Stimulated activated CD8-positive, alpha-beta memory T cell treated with anti-CD3 and anti-CD28 coated beads, Interleukin-4, amount 100 ng/mL, for 4 hours (primary cell): ENCODE results near the gene CADM2.

Source experiments
- DNase-seq, 2 donors: peaks; one replicate each; pipeline ENCODE4 v3.0.0-alpha.2; 2020; ENCODE audit warnings: low read depth in 2 of 2, low spot score in 1 of 2

Gene CADM2

DNA sequence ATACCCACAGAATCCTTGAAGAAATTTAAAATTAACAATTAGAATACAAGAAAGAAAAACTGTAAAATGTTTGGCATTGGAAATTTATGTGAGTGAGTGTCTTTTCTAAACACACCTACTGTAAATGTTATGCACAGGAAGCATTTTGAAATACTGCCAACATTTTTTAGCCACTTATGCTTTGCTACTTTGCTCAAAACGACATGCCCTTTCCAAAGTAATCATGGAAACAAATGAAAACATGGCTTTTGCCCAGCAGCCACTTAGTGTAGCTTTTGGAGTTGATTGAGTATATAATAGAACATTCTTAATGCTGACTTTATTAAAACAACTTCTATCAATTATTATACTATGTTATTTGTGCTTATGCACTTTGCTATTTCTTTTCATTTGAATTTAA is 823.0 kb downstream of the CADM2 start:
- no peak for DNase-seq

GRCh38 chr3:85783291-85783690 is 824.5 kb downstream of the CADM2 start:
- no peak for DNase-seq

GRCh38 chr3:85785766-85786165 is 827.0 kb downstream of the CADM2 start:
- DNase-seq = no peak

DNA sequence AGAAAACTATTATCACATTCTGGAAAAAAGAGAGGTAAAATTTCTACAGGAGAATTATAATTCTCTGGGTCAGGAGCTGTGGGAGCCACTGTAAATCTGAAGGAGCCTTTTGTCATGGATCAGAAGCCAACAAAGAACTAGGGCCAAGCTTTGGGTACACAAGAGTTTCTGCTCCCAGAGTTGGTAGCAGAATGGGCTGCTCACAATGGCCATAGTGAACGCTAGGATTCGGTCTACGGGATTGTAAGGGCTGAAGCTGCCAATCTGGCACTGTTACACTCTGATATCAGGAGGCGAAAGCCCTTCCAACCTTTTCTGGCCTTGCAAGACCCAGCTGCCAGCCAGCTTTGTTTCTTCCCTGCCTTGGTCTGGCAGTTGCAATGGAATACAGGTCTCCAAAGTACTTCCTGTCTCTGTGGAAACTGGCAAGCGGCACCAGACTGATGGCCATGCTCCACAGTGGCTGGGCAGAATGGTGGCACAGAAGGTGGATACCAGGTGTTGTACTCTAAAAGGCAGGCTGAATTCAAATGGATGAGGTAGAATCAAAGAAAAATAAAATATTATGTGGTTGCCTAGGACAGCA is 831.7 kb downstream of the CADM2 start:
- no peak for DNase-seq

DNA sequence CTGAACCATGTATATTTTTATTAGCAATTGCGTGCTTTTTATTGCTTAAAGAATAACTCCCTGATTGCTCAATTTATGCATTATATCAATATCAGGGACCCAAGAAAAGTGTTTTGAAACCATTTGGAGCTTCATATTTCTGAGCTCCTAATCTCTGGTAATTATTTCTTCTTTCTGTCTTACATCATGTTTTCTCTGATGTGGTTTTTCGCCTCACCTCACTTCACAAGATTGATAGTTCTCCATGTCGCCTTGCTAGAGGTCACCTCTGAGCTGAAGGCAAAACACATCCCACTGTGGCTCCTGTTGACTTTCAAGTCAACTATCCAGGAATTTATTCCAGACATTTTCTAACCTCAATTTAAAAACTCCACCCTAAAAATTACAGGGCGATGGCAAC is 837.4 kb downstream of the CADM2 start:
- DNase-seq = no peak

GRCh38 chr3:85800676-85801075 is 841.9 kb downstream of the CADM2 start:
- no peak for DNase-seq

GRCh38 chr3:85801955-85802354 is 843.2 kb downstream of the CADM2 start:
- no peak for DNase-seq

DNA sequence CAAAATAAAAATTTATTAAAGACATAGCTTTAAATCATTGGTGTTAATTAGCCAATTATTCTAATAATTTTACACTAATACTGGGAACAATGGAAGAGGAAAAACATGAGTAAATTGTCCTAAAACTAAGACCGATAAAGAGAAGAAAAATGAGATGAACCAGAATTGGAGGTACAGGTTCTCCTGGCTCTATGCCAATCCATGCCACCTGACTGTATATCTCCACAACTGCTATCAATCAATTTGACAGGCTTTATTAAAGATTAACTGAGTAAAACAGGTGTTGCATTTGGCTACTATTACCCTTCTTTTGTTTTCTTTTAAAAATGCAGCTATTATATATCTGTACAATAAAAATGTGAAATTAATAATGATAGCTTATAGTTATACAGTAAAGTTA is 850.0 kb downstream of the CADM2 start:
- no peak for DNase-seq

DNA sequence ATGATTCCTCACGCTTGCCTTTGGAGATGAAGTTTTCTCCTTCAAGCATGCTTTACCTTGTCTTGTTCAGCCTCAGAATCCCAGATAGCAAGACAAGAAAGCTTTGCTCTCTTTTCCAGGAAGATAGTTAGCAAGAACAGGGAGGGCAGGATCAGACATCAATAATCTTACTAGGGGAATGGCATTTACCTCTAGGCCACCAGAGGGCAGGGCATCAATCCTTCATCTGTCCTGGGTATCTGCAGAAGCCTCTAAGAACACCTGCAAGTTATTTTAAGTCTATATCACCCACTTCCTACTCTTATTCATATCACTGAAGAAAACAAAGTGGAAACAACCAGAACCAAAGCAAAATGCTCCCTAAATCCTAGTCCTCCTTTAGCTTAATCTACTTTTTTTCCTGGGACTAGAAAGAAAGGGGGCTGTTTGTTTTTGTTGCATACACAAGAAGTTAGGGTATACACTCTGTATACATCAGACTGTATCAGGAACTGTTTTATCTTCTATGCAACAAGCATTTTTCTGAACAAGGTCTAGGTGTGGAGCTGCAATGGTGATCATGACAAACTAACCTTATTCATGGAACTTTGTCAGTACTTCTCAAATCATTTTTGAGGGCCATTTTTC is 862.5 kb downstream of the CADM2 start:
- DNase-seq = no peak

- DNase-seq = no peak
Observed at GRCh38 chr3:85835857-85836440, 877.2 kb downstream of the CADM2 start.

- no peak for DNase-seq
Observed at GRCh38 chr3:85837402-85837801, 878.6 kb downstream of the CADM2 start.

DNA sequence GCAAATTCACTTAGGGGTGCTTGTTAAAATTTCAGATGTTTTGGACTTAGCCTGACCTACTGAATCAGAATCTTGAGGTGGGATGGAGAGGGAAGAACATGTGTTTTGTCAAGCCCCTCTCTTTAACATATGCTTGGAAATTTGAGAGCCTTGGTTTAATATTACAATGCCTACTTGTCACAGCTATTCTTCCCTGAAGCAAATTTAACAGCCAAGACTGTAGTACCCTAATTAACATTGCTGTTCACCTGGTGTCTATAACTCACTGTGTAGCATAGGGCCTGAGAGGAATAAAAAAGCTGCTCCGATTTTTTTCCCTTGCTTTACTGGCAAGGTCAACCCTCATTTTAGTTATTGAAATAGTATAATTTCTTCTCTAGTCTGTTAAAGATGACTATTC is 880.1 kb downstream of the CADM2 start:
- DNase-seq = no peak

DNA sequence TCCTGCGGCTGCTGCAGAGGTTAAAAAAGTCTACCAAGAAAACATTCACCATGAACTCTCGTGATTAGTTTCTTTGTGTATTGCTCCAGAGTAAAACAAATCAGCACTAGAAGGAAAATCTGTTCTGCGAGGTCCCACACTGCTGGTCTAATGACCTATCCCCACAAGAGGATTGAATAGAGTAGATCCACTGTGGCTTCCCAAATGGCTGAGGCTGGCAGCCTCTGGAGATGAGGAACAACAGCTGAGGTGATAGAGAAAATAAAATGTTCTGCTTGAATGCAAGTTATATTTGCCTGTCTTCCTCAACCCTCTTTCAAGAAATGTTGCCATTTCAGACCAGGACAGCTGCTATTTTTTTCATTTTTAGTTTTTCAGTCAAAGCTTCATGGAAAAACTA is 883.3 kb downstream of the CADM2 start:
- no peak for DNase-seq

DNA sequence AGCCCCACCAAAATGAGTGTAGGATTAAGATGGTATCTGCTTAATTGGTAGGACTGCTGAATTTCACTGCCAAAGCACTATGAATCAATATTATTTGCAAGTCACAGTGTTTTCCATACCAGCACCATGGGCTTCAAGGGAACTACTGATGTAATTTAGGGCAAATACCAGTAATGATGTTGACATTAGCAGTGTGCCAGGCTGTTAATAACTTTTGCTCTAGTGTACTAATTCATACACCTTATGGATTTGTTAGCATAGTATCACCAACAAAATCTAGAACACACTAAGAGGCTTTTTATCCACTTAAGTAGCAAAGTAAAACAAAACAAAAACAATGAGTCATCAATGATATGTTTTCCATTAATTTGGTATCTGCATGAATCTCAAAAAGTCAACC is 888.2 kb downstream of the CADM2 start:
- no peak for DNase-seq

DNA sequence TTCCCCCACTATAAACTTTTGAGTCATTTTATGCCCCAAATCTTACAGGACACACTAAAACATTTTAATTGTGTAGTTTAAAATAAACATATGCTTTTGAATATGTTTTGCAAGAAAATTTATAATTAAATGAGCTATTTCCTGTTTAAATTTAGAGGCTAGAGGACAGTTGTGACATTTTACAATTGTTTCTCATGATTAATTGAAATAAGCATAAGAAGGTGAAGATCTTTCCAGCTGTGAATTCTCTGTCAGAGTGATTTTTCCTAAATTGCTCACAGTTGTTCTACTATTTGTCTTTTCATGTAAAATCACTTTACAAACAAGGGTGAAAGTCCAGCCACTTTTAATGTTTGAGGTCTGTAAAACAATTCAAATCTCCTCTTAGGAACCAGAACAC is 892.3 kb downstream of the CADM2 start:
- DNase-seq = no peak

GRCh38 chr3:85853805-85854204 is 895.0 kb downstream of the CADM2 start:
- DNase-seq = no peak

GRCh38 chr3:85862893-85863455 is 904.2 kb downstream of the CADM2 start:
- DNase-seq = no peak

DNA sequence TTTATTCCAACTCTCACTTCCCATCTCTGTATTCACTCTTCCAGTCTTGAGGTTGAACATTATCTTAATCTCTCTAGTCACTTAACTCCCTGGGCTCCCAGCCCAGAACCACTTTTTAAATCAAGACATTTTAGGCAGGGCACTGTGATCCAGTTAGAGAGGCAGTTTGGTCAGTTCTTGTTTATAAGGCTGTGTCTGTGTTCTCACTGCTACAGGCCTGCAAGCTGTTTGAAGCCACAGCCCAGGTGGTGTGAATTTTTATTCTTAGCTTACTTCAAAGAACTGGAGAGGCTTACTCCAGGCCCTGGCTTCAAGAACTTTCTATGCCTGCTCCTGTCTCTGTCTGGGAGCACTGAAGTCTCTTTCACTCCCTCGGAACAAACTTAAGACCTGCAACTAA is 906.1 kb downstream of the CADM2 start:
- DNase-seq = no peak

DNA sequence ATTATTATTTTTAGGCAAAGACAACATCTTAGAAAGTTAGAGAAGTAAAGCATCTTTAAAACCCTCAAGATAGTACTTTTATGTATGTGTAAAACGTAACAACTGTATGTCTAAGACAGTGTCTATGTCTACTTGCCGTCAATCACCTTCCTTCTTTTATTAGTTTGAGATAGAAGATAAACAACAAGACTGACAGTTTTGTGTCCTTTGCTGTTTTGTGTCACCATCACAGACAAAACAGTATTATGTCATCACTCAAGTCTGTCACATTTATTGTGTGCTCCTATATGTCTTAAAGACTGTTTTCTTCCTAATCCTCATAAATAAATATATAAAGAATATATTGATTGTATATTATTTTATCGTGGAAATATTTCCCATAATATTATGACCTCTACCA is 908.3 kb downstream of the CADM2 start:
- no peak for DNase-seq

- DNase-seq = no peak
Observed at GRCh38 chr3:85875589-85875988, 916.8 kb downstream of the CADM2 start.

DNA sequence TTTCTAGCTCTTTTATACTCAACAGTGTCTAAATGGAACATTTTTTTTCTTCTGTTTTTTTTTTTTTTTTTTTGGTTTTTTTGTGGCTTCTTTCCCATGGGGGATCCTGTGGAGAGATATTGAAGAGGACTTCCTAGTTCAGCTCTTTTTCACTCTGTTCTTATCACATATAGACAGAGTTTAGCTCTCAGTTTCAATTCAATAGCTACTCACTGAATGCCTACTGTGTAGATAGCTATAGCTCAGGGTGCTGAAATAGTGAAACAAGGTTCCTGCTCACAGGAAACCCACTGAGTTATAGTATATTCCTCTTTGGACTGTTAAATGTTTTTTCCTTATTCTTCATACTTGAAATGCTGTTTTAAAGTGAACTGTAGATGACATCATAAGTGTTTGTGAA is 918.8 kb downstream of the CADM2 start:
- DNase-seq = no peak

- DNase-seq = no peak
Observed at GRCh38 chr3:85881833-85882393, 923.1 kb downstream of the CADM2 start.
